Measurements from ENCODE around the gene CDH4. TPM values are rescaled to one million over a fixed set of nuclear protein-coding genes. Genes with fewer than 3 reads are reported as not detected.

CDH4 gene
- total and polyA plus RNA-seq, 2 donors (not counting 1 experiment from before 2014, with no cell fraction given) = not detected

- no peaks in the 10 kb centered on the region for H3K4me1 ChIP-seq (ENCODE audit: control insufficient read depth in 2 of 2, insufficient read depth in 2 of 2, low read length in 2 of 2)
- DNase-seq = no peak
- Mint-ChIP-seq H3K9me3 (ENCODE audit: insufficient read depth) (peaks cover 5% of the 10 kb centered on the region), H3K4me1 (no peaks in the 10 kb centered on the region), H3K27ac (no peak overlapping the region), H3K4me3 (no peak overlapping the region), H3K27me3 (no peaks in the 10 kb centered on the region)
- intact Hi-C loops (cut with micrococcal nuclease) = no loop called here
- no peak for ATAC-seq (ENCODE audit: low read depth)
- H3K27ac ChIP-seq (ENCODE audit: low read length in 2 of 2) = no peak overlapping the region
- CTCF ChIA-PET = no interaction called here
- no peak overlapping the region for H2AFZ ChIP-seq (ENCODE audit: insufficient read depth, low read depth, low read length, poor library complexity, severe bottlenecking)
- POLR2A ChIA-PET = no interaction called here
- no peak for TF ChIP-seq CTCF (IDR thresholded peaks at IDR 0.05)
- TF ChIP-seq EZH2 (IDR thresholded peaks at IDR 0.05; ENCODE audit: borderline replicate concordance, insufficient read depth, low read depth, low read length, poor library complexity, severe bottlenecking) = no peak
- no peak overlapping the region for H3K4me2 ChIP-seq (replicated peaks; ENCODE audit: low read depth, low read length, poor library complexity, severe bottlenecking)
- no peak overlapping the region for H3K4me3 ChIP-seq (ENCODE audit: control extremely low read depth in 1 of 5, extremely low read depth in 1 of 5, insufficient read depth in 1 of 5, low read depth in 2 of 5, low read length in 4 of 5)
- H4K20me1 ChIP-seq (ENCODE audit: control insufficient read depth, insufficient read depth, low read length, poor library complexity, severe bottlenecking) = no peaks in the 10 kb centered on the region
- H3K9me3 ChIP-seq (ENCODE audit: control extremely low read depth in 1 of 3, control insufficient read depth in 2 of 3, insufficient read depth in 1 of 3, low read length in 2 of 3) = peaks cover 0 to 5% (median 3%) of the 10 kb centered on the region in 3 donors
- no peaks in the 10 kb centered on the region for H3K36me3 ChIP-seq (replicated peaks in 1 of 2; ENCODE audit: control extremely low read depth in 1 of 2, control insufficient read depth in 1 of 2, extremely low read depth in 1 of 2, insufficient read depth in 2 of 2, low read length in 1 of 2)
- H3K27me3 ChIP-seq (replicated peaks in 1 of 4; ENCODE audit: control extremely low read depth in 1 of 4, control insufficient read depth in 3 of 4, insufficient read depth in 4 of 4, low read length in 3 of 4) = no peaks in the 10 kb centered on the region
- H3K79me2 ChIP-seq (ENCODE audit: control insufficient read depth, insufficient read depth, low read length) = no peaks in the 10 kb centered on the region
- H3K9ac ChIP-seq (ENCODE audit: low read length) = no peak overlapping the region
- WGBS (ENCODE audit: insufficient coverage) = 92% methylated on average over 21 of the region's 24 CpGs
Observed at GRCh38 chr20:61869750-61870507, 617.9 kb downstream of the CDH4 start.

GRCh38 chr20:61871160-61871559 is 619.1 kb downstream of the CDH4 start:
- Histone ChIP-seq H3K4me3 (ENCODE audit: control extremely low read depth in 1 of 5, extremely low read depth in 1 of 5, insufficient read depth in 1 of 5, low read depth in 2 of 5, low read length in 4 of 5) (no peak overlapping the region), H3K36me3 (replicated peaks in 1 of 2; ENCODE audit: control extremely low read depth in 1 of 2, control insufficient read depth in 1 of 2, extremely low read depth in 1 of 2, insufficient read depth in 2 of 2, low read length in 1 of 2) (no peaks in the 10 kb centered on the region), H3K4me2 (replicated peaks; ENCODE audit: low read depth, low read length, poor library complexity, severe bottlenecking) (no peak overlapping the region), H3K9me3 (ENCODE audit: control extremely low read depth in 1 of 3, control insufficient read depth in 2 of 3, insufficient read depth in 1 of 3, low read length in 2 of 3) (peaks cover 0 to 3% (median 0%) of the 10 kb centered on the region in 3 donors), H3K9ac (ENCODE audit: low read length) (no peak overlapping the region), H2AFZ (ENCODE audit: insufficient read depth, low read depth, low read length, poor library complexity, severe bottlenecking) (no peak overlapping the region), H3K4me1 (ENCODE audit: control insufficient read depth in 2 of 2, insufficient read depth in 2 of 2, low read length in 2 of 2) (no peaks in the 10 kb centered on the region), H3K79me2 (ENCODE audit: control insufficient read depth, insufficient read depth, low read length) (no peaks in the 10 kb centered on the region), H4K20me1 (ENCODE audit: control insufficient read depth, insufficient read depth, low read length, poor library complexity, severe bottlenecking) (no peaks in the 10 kb centered on the region), H3K27me3 (replicated peaks in 1 of 4; ENCODE audit: control extremely low read depth in 1 of 4, control insufficient read depth in 3 of 4, insufficient read depth in 4 of 4, low read length in 3 of 4) (no peaks in the 10 kb centered on the region), H3K27ac (ENCODE audit: low read length in 2 of 2) (no peak overlapping the region)
- TF ChIP-seq EZH2 (IDR thresholded peaks at IDR 0.05; ENCODE audit: borderline replicate concordance, insufficient read depth, low read depth, low read length, poor library complexity, severe bottlenecking) = no peak
- TF ChIP-seq CTCF (IDR thresholded peaks at IDR 0.05) = no peak
- no peaks in the 10 kb centered on the region for H3K4me1 Mint-ChIP-seq
- no peaks in the 10 kb centered on the region for H3K27me3 Mint-ChIP-seq
- CTCF ChIA-PET = no interaction called here
- no peak for DNase-seq
- intact Hi-C loops (cut with micrococcal nuclease) = no loop called here
- no peak overlapping the region for H3K4me3 Mint-ChIP-seq
- no peak for ATAC-seq (ENCODE audit: low read depth)
- POLR2A ChIA-PET = no interaction called here
- 56% methylated on average over 2 of the region's 6 CpGs for WGBS (ENCODE audit: insufficient coverage)
- no peaks in the 10 kb centered on the region for H3K9me3 Mint-ChIP-seq (ENCODE audit: insufficient read depth)
- no peak overlapping the region for H3K27ac Mint-ChIP-seq

All from B cell (primary cell).